H1 (cell line): ENCODE data around the gene SH3RF3. TPM values are rescaled to one million over a fixed set of nuclear protein-coding genes. Genes with fewer than 3 reads are reported as not detected.

Source experiments
- CBX5 ChIP-seq: fragments of 300-800, 300-1000 bp; sonication (generic); IDR thresholded peaks from 2 replicates; pipeline ENCODE4 v1.7.1; 2016; ENCODE audit warnings: antibody characterized with exemption, low read length, low read depth
- CHD7 ChIP-seq: fragments of 300-600 bp; sonication (generic); IDR thresholded peaks from 2 replicates; pipeline ENCODE4 v1.7.1; 2012; ENCODE audit warnings: low read length, moderate library complexity, mild to moderate bottlenecking, inconsistent platforms; ENCODE audit not compliant: insufficient replicate concordance
- polyA plus RNA-seq, 7 experiments: library from polyadenylated mRNA; depleted of rRNA in 3 of 7; stranded (reverse) in 5 of 7; unstranded in 2 of 7; fragments of >200 nt in 5 of 7; fragments of 200-250 nt in 2 of 7; gene quantifications; 1 replicate in 5 of 7; 2 replicates in 1 of 7; 4 replicates in 1 of 7; pipeline versions ENCODE4 v1.2.1 to v1.2.3, GENCODE V29; 2011 to 2013; ENCODE audit warnings: missing spikeins in 2 of 7, mixed read lengths in 2 of 7
- total RNA-seq: library from RNA; stranded (reverse); fragmentation: NEBNext Ultra II Directional; extraction: Animal tissue kit (Norgen Biotek cat#: 25700); gene quantifications from 2 replicates; pipeline ENCODE4 v1.2.1, GENCODE V29; 2021

Gene SH3RF3
- total and polyA plus RNA-seq, 2 of the 8 experiments (the other 6 are each of a cell fraction or from before 2014, with no cell fraction given), result 0.11 to 0.65 TPM

- TF ChIP-seq CHD7, result no peak
- no peak for TF ChIP-seq CBX5
Observed at GRCh38 chr2:109188898-109189297, 59.9 kb downstream of the SH3RF3 start (continued).
